GM04504 (cell line): Measurements from ENCODE around the gene BOLL.
"Not testable (repeated sequence)": the region's sequence is repeated elsewhere in the genome, so short reads cannot be mapped to it uniquely, and the experiment has no call there.

Experiments used
- DNase-seq: peaks from one replicate; pipeline ENCODE4 v3.0.0-alpha.2; 2012; ENCODE audit warnings: low read depth

The BOLL gene

GRCh38 chr2:197705912-197706838, 78.9 kb downstream of the BOLL start:
- no peak for DNase-seq

- peak; percentile 81 for DNase-seq
Measured at GRCh38 chr2:197705121-197705911, 79.8 kb downstream of the BOLL start, which contains the start of gene MARS2. TSS of gene MARS2 (plus strand) at chr2:197705369. CDS start at chr2:197705406, 37 bp downstream.

GRCh38 chr2:197704434-197705120, 80.5 kb downstream of the BOLL start:
- no peak for DNase-seq

- DNase-seq, result no peak
Measured at GRCh38 chr2:197700960-197701359, 84.2 kb downstream of the BOLL start.

GRCh38 chr2:197699724-197700123, 85.4 kb downstream of the BOLL start:
- not testable (repeated sequence) for DNase-seq

- DNase-seq, result not testable (repeated sequence)
Measured at GRCh38 chr2:197696571-197696970, 88.5 kb downstream of the BOLL start.

- DNase-seq, result not testable (repeated sequence)
Measured at GRCh38 chr2:197695971-197696370, 89.1 kb downstream of the BOLL start.

GRCh38 chr2:197695206-197695605, 89.9 kb downstream of the BOLL start:
- DNase-seq, result not testable (repeated sequence)

GRCh38 chr2:197677483-197677882, 107.6 kb downstream of the BOLL start:
- DNase-seq, result no peak

GRCh38 chr2:197677056-197677455, 108.1 kb downstream of the BOLL start:
- DNase-seq, result no peak
